Fibroblast of skin of scalp (primary cell): ENCODE data around the gene MOSMO.
"Not testable (repeated sequence)": the region's sequence is repeated elsewhere in the genome, so short reads cannot be mapped to it uniquely, and the experiment has no call there.

ENCODE experiments used
- DNase-seq: peaks from one replicate; pipeline ENCODE4 v3.0.0-alpha.2; 2013

Gene MOSMO

DNA sequence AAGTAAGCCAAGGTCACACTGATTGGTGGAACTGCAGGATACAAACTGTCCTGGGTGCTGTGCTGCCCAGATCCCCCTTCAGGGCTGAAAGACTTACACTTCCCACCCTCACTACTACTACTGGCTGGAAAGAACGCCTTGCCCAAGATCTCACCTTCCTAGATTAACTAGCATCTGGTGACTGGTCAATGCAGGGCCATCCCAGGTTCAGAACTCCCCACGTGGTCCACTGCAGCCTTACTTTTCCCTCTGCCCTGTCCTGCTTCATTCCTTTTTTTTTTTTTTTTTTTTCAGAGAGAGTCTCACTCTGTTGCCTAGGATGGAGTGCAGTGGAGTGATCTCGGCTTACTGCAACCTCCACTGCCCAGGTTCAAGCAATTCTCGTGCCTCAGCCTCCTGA, 4.7 kb upstream of the MOSMO start:
- no peak for DNase-seq

DNA sequence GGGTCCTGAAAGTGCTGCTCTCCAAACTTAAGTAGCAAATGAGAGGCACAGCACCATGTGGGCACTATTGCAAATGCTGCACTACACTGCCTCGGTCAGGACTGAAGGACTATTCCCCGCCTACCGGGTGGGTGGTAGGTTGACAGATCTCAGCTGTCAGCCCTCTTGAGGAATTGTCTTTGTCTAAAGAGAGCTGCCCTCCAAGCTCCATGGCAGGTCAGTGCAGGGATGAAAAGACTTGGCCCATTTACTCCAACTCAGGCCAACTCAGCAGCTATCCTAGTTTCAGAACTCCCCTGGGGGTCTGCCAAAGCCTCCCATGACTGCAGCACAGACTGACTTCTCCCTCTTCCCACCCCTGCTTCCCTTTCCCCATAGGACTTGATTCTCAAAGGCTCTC, 3.6 kb upstream of the MOSMO start:
- DNase-seq, result no peak

DNA sequence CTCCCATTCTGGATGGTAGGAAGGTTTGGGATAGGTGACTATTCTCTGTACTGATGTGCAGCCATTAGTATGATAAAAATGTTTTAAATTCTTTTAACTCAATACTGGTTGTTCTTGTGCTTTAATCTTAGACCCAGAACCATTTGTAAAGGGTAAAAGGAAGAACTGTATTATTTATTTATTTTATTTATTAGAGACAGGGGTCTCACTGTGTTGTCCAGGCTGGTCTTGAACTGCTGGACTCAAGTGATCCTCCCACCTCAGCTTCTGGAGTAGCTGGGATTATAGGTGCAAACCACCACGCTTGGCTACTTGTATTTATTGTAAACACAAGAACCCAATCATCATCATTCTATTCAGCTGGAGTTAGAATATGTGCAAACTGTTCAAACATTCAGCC, 2.2 kb upstream of the MOSMO start:
- no peak for DNase-seq

DNA sequence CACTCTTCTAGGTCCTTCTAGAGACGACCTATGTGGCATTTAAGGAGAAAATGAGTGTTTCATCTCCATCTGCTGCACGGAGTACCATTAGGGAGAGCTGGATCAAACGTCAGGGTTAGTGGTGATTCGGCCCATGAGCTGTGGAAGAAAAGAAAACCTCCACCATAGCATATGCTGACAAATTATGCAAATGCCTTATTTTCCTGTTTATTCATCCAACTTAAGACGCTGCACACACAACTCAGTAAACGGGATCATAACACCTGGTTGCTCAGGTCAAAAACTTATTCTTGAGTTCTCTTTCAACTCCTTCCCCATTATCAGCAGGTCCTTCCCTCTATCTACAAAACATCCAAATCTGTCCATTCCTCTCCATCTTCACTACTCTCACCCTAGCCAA, 1.3 kb upstream of the MOSMO start:
- no peak for DNase-seq

GRCh38 chr16:22007159-22007508, 777 bp upstream of the MOSMO start:
- DNase-seq, result no peak

- peak; percentile 9 for DNase-seq
These were observed 526 bp downstream of the MOSMO start for GRCh38 chr16:22008215-22009059.

- DNase-seq, result no peak
These were observed 3.0 kb downstream of the MOSMO start for GRCh38 chr16:22010902-22011301.

GRCh38 chr16:22012241-22012640, 4.3 kb downstream of the MOSMO start:
- DNase-seq, result no peak

GRCh38 chr16:22013486-22013885, 5.6 kb downstream of the MOSMO start:
- DNase-seq, result no peak

GRCh38 chr16:22014271-22014873, 6.5 kb downstream of the MOSMO start:
- no peak for DNase-seq

- no peak for DNase-seq
These were observed 9.0 kb downstream of the MOSMO start for GRCh38 chr16:22016927-22017326.

- no peak for DNase-seq
These were observed 10.6 kb downstream of the MOSMO start for GRCh38 chr16:22018559-22018958.

- no peak for DNase-seq
These were observed 14.2 kb downstream of the MOSMO start for GRCh38 chr16:22022151-22022550.

GRCh38 chr16:22023505-22023904, 15.6 kb downstream of the MOSMO start:
- no peak for DNase-seq

GRCh38 chr16:22024785-22025184, 16.9 kb downstream of the MOSMO start:
- not testable (repeated sequence) for DNase-seq

- peak; percentile 45 for DNase-seq
These were observed 19.7 kb downstream of the MOSMO start for GRCh38 chr16:22027633-22028032.

DNA sequence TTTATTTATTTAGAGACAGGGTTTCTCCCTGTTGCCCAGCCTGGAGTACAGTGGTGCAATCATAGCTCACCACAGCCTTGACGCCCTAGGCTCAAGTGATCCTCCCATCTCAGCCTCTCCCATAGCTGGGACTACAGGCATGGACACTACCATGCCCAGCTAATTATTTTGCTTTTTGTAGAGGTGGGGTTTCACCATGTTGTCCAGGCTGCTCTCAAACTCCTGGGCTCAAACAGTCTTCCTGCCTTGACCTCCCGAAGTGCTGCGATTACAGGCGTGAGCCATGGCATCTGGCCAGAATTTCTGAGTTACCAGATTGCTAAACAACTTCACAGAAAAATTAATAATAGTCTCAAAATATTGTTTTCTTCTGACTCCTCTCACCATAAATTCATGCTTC, 21.7 kb downstream of the MOSMO start:
- no peak for DNase-seq

GRCh38 chr16:22030087-22030812, 22.3 kb downstream of the MOSMO start:
- DNase-seq, result no peak

DNA sequence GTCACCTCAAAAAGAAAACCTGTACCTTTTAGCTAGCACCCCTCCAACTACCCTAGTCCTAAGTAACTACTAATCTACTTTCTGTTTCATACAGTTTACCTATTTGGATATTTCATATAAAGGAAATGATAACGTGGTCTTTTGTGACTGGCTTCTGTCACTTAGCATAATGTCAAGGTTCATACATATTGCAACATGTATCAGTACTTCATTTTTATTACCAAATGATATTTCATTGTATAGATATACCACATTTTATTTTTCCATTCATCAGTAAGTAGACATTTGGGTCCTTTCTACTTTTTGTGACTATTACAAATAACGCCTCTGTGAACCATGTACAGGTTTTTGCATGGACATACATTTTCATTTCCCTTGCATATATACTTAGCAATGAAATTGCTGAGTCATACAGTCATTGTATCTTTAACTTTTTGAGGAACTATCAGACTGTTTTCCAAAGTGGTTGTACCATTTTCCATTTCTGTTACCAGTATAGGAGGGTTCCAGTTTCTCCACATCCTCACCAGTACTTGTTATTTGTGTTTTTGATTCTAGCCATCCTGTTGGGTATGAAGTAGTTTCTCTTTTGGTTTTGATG, 23.7 kb downstream of the MOSMO start:
- no peak for DNase-seq

DNA sequence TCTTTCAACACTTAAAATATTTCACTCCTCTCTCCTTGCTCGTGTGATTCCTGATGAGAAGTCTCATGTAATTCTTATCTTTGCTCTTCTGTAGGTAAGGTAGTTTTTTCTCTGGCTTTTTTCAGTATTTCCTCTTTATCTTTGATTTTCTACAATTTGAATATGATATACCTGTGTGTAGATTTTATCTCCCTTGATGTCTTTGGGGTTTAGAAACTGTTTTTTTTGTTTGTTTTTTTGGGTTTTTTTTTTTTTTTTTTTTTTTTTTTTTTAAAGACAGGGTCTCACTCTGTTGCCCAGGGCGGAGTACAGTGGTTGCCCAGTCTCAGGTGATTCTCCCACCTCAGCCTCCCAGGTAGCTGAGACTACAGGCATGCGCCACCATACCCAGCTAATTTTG, 26.6 kb downstream of the MOSMO start:
- no peak for DNase-seq

DNA sequence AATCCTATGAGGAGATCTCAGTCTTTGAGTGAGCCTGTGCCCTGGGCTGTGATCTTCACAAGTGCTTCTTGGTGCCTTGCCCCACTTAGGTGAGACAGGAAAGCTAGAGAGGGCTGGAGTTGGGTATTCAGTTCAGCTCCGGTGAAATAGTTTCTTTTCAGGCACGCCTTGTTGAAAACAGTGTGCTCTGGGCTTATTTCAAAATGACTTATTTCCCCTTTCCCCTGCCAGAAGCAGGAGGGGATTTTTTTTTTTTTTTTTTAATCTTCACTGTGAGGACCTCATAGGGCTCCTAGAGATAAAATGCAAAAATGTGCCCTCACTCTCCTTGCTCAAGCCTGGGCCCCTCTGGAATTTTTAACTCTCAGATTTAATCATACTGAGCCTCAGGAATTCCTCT, 27.2 kb downstream of the MOSMO start:
- DNase-seq, result no peak

- not testable (repeated sequence) for DNase-seq
These were observed 36.0 kb downstream of the MOSMO start for GRCh38 chr16:22043882-22044281.

DNA sequence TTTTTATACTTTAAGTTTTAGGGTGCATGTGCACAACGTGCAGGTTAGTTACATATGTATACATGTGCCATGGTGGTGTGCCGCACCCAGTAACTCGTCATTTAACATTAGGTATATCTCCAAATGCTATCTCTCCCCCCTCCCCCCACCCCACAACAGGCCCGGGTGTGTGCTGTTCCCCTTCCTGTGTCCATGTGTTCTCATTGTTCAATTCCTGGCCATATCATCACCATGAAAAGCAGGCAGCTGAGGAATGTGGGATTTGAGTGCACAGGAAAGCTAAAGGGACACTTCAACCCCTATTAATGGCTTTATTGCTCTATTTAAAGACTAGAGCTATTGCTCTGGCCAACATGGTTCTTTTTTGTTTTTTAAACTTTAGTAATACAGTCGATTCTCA, 38.0 kb downstream of the MOSMO start:
- DNase-seq, result not testable (repeated sequence)
